HepG2 (cell line): ENCODE data around the gene GALK2. TPM values are rescaled to one million over a fixed set of nuclear protein-coding genes. Genes with fewer than 3 reads are reported as not detected.

Source experiments
- ATAC-seq: fragments of 200-7000 bp; cut with Tn5 transposase; 3 replicates; pipeline ENCODE4 v1.9.1; 2020; ENCODE audit warnings: mild to moderate bottlenecking, moderate library complexity
- BruUV-seq: library from RNA; stranded (reverse); fragments of 400-500 nt; replicated peaks from 2 replicates; lab custom pipeline; 2021; lab: Mats Ljungman, UMichigan
- CTCF ChIA-PET: fragments of 300-600 bp; formaldehyde crosslinking; extraction: SDS; loops from one replicate; lab custom pipeline; 2021; ENCODE audit warnings: low total read pairs, inconsistent platforms, low intra/inter-chr PET ratio; lab: Yijun Ruan, JAX
- POLR2A ChIA-PET: fragments of 350-600 bp; sonication (Branson Sonifier 250); formaldehyde crosslinking; loops from one replicate; lab custom pipeline; 2020; ENCODE audit warnings: antibody characterized with exemption, inconsistent platforms; lab: Yijun Ruan, JAX
- DNase-seq: peaks from one replicate; pipeline ENCODE4 v3.0.0-alpha.2; 2015; ENCODE audit warnings: low spot score
- FAIRE-seq: peaks from 3 replicates; lab custom pipeline; 2011; peaks lifted over from hg19 to GRCh38; lab: Jason Lieb, UNC
- H2AFZ ChIP-seq: one replicate; pipeline ENCODE4 v1.6.1; 2011; ENCODE audit warnings: low read length, inconsistent platforms
- H3K27ac ChIP-seq: fragments of 300-600 bp; 3 replicates; pipeline ENCODE4 v1.8.0; 2011; ENCODE audit warnings: mixed run types, mild to moderate bottlenecking, mixed read lengths, low read length, inconsistent platforms; ENCODE audit not compliant: insufficient read depth; ENCODE audit errors: extremely low read length
- H3K27me3 ChIP-seq, 2 experiments: fragments of 200-600 bp in 1 of 2; 2 replicates in 1 of 2; 3 replicates in 1 of 2; pipeline versions ENCODE4 v1.6.0 to v1.8.0; 2011; ENCODE audit warnings: low read length in 2 of 2, mild to moderate bottlenecking in 2 of 2, moderate library complexity in 2 of 2, inconsistent platforms in 1 of 2; ENCODE audit not compliant: insufficient read depth in 2 of 2, control insufficient read depth in 1 of 2
- H3K36me3 ChIP-seq, 2 experiments: fragments of 200-600 bp in 1 of 2; replicated peaks in 1 of 2; 2 replicates in 1 of 2; 3 replicates in 1 of 2; pipeline versions ENCODE4 v1.5.1 to v1.8.0; 2011; ENCODE audit warnings: low read length in 2 of 2, inconsistent platforms in 1 of 2; ENCODE audit not compliant: insufficient read depth in 2 of 2, control insufficient read depth in 1 of 2
- H3K4me1 ChIP-seq: 2 replicates; pipeline ENCODE4 v1.5.1; 2012; ENCODE audit warnings: low read length, inconsistent platforms; ENCODE audit not compliant: insufficient read depth
- H3K4me2 ChIP-seq: 2 replicates; pipeline ENCODE4 v1.6.0; 2011; ENCODE audit warnings: low read depth, low read length, inconsistent platforms
- H3K4me3 ChIP-seq, 3 experiments: fragments of 200-600 bp in 1 of 3; sonication (generic), shearing (Covaris generic) in 1 of 3; replicated peaks in 1 of 3; 2 replicates each; pipeline ENCODE4 v1.5.1; 2011 to 2016; ENCODE audit warnings: low read length in 3 of 3, inconsistent platforms in 2 of 3, low read depth in 2 of 3, mild to moderate bottlenecking in 2 of 3, control low read depth in 1 of 3, mixed read lengths in 1 of 3; ENCODE audit not compliant: insufficient read depth in 1 of 3
- H3K79me2 ChIP-seq: one replicate; pipeline ENCODE4 v1.6.1; 2011; ENCODE audit warnings: low read length, inconsistent platforms; ENCODE audit not compliant: insufficient read depth
- H3K9ac ChIP-seq: 2 replicates; pipeline ENCODE4 v1.6.0; 2011; ENCODE audit warnings: mild to moderate bottlenecking, low read depth, low read length, inconsistent platforms; ENCODE audit not compliant: insufficient read depth
- H3K9me3 ChIP-seq: 2 replicates; pipeline ENCODE4 v1.5.1; 2012; ENCODE audit warnings: mild to moderate bottlenecking, low read length
- H4K20me1 ChIP-seq: 2 replicates; pipeline ENCODE4 v1.6.0; 2011; ENCODE audit warnings: inconsistent platforms, mild to moderate bottlenecking, low read length, moderate library complexity; ENCODE audit not compliant: insufficient read depth
- FOXA3 ChIP-seq: IDR thresholded peaks from 2 replicates; pipeline ENCODE4 v1.6.1; 2016; ENCODE audit warnings: missing genetic modification reagents, missing compliant biosample characterization
- GATA4 ChIP-seq: sonication (generic); IDR thresholded peaks from 2 replicates; pipeline ENCODE4 v1.6.1; 2016; ENCODE audit warnings: antibody characterized with exemption, low read depth, borderline replicate concordance
- GATAD1 ChIP-seq: IDR thresholded peaks from 2 replicates; pipeline ENCODE4 v1.6.1; 2016; ENCODE audit warnings: missing genetic modification reagents, missing compliant biosample characterization
- HNF4G ChIP-seq, 2 experiments: sonication (generic) in 1 of 2; formaldehyde crosslinking in 1 of 2; IDR thresholded peaks; 2 replicates each; pipeline versions ENCODE4 v1.4.0 to v1.6.1; 2011 to 2020; ENCODE audit warnings: borderline replicate concordance in 2 of 2, low read depth in 2 of 2, mild to moderate bottlenecking in 2 of 2, low read length in 1 of 2, missing genetic modification reagents in 1 of 2, moderate library complexity in 1 of 2
- KLF9 ChIP-seq: IDR thresholded peaks from 2 replicates; pipeline ENCODE4 v1.6.1; 2016; ENCODE audit warnings: low read depth
- LCORL ChIP-seq, 2 experiments: fragments of 450-650 bp in 1 of 2; sonication (generic) in 1 of 2; formaldehyde crosslinking in 1 of 2; IDR thresholded peaks; 2 replicates each; pipeline versions ENCODE4 v1.5.0 to v1.6.1; 2017 to 2020; ENCODE audit warnings: antibody characterized with exemption in 1 of 2, missing genetic modification reagents in 1 of 2
- MAFF ChIP-seq: IDR thresholded peaks from 2 replicates; pipeline ENCODE4 v1.6.1; 2011; ENCODE audit warnings: low read depth, low read length, improper control_type of control experiment
- RNF2 ChIP-seq: fragments of 450-650 bp; conservative IDR thresholded peaks from 2 replicates; pipeline ENCODE4 v1.6.1; 2016; ENCODE audit warnings: low read depth
- SMC3 ChIP-seq: IDR thresholded peaks from 2 replicates; pipeline ENCODE4 v1.6.1; 2011; ENCODE audit warnings: low read length, improper control_type of control experiment
- ZNF121 ChIP-seq: sonication (generic); formaldehyde crosslinking; IDR thresholded peaks from 2 replicates; pipeline ENCODE4 v1.5.0; 2020; ENCODE audit warnings: mild to moderate bottlenecking, missing genetic modification reagents
- ZNF235 ChIP-seq: sonication (generic); formaldehyde crosslinking; IDR thresholded peaks from 2 replicates; pipeline ENCODE4 v1.8.1; 2023; ENCODE audit warnings: mild to moderate bottlenecking, missing genetic modification reagents, borderline replicate concordance
- ZNF264 ChIP-seq: sonication (generic); formaldehyde crosslinking; IDR thresholded peaks from 2 replicates; pipeline ENCODE4 v1.4.0; 2020; ENCODE audit warnings: missing genetic modification reagents
- ZNF670 ChIP-seq: sonication (generic); formaldehyde crosslinking; IDR thresholded peaks from 2 replicates; pipeline ENCODE4 v1.8.0; 2022; ENCODE audit warnings: mild to moderate bottlenecking, missing genetic modification reagents, borderline replicate concordance
- WGBS: methylation state at CpG from one replicate; pipeline ENCODE4 v1.1.6; 2017; ENCODE audit warnings: low lambda C conversion rate; 5-methylcytosine and 5-hydroxymethylcytosine counted together
- in situ Hi-C: cut with HindIII; loops from 2 replicates; pipeline ENCODE4 v1.10.0; 2017; ENCODE audit warnings: low pct_unique_long_range_greater_than_20kb; ENCODE audit not compliant: extremely low pct_ligation_motif_present
- intact Hi-C: fragments of 100-400 bp; cut with micrococcal nuclease; formaldehyde crosslinking; loops from one replicate; pipeline ENCODE4 v1.10.0; 2022; ENCODE audit not compliant: unreplicated experiment
- polyA plus RNA-seq, 8 experiments: library from polyadenylated mRNA; depleted of rRNA in 3 of 8; stranded (reverse) in 7 of 8; unstranded in 1 of 8; fragments of >200 nt; fragmentation: Illumina TruSeq in 4 of 8; extraction: Trizol in 4 of 8; gene quantifications; 2 replicates each; pipeline versions ENCODE4 v1.2.1 to v1.2.3, GENCODE V29; 2011 to 2016; ENCODE audit warnings: low read depth in 4 of 8, missing spikeins in 1 of 8, mixed read lengths in 1 of 8; ENCODE audit not compliant: insufficient read depth in 1 of 8
- total RNA-seq, 5 experiments: library from RNA; depleted of rRNA; stranded (reverse); fragments of >200 nt; fragmentation: Illumina TruSeq; extraction: Trizol; gene quantifications; 2 replicates each; pipeline ENCODE4 v1.2.3, GENCODE V29; 2016; ENCODE audit warnings: low read depth in 1 of 5
- TF ChIP-seq, protein P1 (sequence below), 2 experiments: sonication (generic) in 1 of 2; formaldehyde crosslinking in 1 of 2; IDR thresholded peaks; 2 replicates each; pipeline versions ENCODE4 v1.4.0 to v1.6.1; 2018 to 2020; ENCODE audit warnings: missing genetic modification reagents in 2 of 2, borderline replicate concordance in 1 of 2, low read depth in 1 of 2, mild to moderate bottlenecking in 1 of 2, missing biosample characterization in 1 of 2
- TF ChIP-seq, protein P2 (sequence below): sonication (generic); formaldehyde crosslinking; IDR thresholded peaks from 2 replicates; pipeline ENCODE4 v1.5.1; 2020; ENCODE audit warnings: mild to moderate bottlenecking, missing genetic modification reagents, moderate library complexity
- TF ChIP-seq, protein P3 (sequence below): fragments of 450-650 bp; IDR thresholded peaks from 2 replicates; pipeline ENCODE4 v1.6.1; 2016

GALK2 gene
- total and polyA plus RNA-seq, 2 of the 13 experiments (the other 11 are each of a cell fraction or from before 2014, with no cell fraction given): 17.6 to 32.8 TPM

DNA sequence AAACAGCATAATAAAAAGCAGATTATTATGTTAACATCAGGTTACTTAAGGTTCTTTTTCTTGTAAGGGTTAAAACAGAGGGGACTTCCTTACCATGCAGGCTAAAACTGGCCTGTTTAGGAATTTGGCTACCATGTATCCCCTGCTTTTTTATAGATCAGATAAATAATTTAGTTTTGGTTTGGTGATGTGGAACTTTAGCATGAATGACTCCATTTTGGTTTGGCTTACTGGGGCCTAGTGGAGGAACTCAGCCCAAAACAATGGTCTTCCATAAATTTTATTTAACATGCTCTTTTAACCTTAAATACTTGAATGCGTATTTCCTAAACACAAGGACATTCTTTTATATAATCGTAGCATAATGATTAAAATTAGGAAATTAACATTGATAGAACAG, 18.9 kb downstream of the GALK2 start (continued):
- TF ChIP-seq, protein P1, sequence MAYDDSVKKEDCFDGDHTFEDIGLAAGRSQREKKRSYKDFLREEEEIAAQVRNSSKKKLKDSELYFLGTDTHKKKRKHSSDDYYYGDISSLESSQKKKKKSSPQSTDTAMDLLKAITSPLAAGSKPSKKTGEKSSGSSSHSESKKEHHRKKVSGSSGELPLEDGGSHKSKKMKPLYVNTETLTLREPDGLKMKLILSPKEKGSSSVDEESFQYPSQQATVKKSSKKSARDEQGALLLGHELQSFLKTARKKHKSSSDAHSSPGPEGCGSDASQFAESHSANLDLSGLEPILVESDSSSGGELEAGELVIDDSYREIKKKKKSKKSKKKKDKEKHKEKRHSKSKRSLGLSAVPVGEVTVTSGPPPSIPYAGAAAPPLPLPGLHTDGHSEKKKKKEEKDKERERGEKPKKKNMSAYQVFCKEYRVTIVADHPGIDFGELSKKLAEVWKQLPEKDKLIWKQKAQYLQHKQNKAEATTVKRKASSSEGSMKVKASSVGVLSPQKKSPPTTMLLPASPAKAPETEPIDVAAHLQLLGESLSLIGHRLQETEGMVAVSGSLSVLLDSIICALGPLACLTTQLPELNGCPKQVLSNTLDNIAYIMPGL (CRISPR knock-in tag; IDR thresholded peaks at IDR 0.05; ENCODE audit: borderline replicate concordance in 1 of 2, low read depth in 1 of 2): no peak
- TF ChIP-seq RNF2: no peak
- TF ChIP-seq KLF9: no peak
- TF ChIP-seq, protein P2, sequence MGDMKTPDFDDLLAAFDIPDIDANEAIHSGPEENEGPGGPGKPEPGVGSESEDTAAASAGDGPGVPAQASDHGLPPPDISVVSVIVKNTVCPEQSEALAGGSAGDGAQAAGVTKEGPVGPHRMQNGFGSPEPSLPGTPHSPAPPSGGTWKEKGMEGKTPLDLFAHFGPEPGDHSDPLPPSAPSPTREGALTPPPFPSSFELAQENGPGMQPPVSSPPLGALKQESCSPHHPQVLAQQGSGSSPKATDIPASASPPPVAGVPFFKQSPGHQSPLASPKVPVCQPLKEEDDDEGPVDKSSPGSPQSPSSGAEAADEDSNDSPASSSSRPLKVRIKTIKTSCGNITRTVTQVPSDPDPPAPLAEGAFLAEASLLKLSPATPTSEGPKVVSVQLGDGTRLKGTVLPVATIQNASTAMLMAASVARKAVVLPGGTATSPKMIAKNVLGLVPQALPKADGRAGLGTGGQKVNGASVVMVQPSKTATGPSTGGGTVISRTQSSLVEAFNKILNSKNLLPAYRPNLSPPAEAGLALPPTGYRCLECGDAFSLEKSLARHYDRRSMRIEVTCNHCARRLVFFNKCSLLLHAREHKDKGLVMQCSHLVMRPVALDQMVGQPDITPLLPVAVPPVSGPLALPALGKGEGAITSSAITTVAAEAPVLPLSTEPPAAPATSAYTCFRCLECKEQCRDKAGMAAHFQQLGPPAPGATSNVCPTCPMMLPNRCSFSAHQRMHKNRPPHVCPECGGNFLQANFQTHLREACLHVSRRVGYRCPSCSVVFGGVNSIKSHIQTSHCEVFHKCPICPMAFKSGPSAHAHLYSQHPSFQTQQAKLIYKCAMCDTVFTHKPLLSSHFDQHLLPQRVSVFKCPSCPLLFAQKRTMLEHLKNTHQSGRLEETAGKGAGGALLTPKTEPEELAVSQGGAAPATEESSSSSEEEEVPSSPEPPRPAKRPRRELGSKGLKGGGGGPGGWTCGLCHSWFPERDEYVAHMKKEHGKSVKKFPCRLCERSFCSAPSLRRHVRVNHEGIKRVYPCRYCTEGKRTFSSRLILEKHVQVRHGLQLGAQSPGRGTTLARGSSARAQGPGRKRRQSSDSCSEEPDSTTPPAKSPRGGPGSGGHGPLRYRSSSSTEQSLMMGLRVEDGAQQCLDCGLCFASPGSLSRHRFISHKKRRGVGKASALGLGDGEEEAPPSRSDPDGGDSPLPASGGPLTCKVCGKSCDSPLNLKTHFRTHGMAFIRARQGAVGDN (CRISPR knock-in tag): no peak
- TF ChIP-seq ZNF264 (CRISPR knock-in tag): no peak
- TF ChIP-seq GATAD1: no peak
- TF ChIP-seq FOXA3 (CRISPR knock-in tag): no peak
- TF ChIP-seq ZNF670 (CRISPR knock-in tag): no peak

DNA sequence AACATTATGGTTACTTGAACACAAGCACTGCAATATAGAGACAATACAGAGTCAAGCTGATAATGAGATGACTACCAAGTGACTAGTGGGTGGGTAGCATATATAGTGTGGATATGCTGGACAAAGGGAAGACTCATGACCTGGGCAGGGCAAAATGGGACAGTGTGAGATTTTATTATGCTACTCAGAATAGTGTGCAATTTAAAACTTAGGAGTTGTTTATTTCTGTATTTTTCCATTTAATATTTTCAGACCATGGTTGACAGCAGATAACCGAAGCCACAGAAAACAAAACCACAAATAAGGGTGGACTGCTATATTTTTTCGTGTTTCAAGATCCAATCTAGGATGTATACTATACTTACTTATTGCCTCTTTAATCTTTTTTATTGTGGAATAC, 19.6 kb downstream of the GALK2 start:
- WGBS: 96% methylated on average over 2 of the region's 2 CpGs
- FAIRE-seq (no peak), DNase-seq (no peak), ATAC-seq (no peak)
- no peaks in the 10 kb centered on the region for H3K9me3 ChIP-seq
- TF ChIP-seq, protein P3, sequence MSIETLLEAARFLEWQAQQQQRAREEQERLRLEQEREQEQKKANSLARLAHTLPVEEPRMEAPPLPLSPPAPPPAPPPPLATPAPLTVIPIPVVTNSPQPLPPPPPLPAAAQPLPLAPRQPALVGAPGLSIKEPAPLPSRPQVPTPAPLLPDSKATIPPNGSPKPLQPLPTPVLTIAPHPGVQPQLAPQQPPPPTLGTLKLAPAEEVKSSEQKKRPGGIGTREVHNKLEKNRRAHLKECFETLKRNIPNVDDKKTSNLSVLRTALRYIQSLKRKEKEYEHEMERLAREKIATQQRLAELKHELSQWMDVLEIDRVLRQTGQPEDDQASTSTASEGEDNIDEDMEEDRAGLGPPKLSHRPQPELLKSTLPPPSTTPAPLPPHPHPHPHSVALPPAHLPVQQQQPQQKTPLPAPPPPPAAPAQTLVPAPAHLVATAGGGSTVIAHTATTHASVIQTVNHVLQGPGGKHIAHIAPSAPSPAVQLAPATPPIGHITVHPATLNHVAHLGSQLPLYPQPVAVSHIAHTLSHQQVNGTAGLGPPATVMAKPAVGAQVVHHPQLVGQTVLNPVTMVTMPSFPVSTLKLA: no peak
- TF ChIP-seq ZNF121 (CRISPR knock-in tag) (no peak), ZNF235 (CRISPR knock-in tag) (no peak), MAFF (no peak), LCORL (IDR thresholded peaks at IDR 0.05) (no peak), LCORL (CRISPR knock-in tag; IDR thresholded peaks at IDR 0.05) (no peak), GATA4 (no peak), HNF4G (IDR thresholded peaks at IDR 0.05; ENCODE audit: borderline replicate concordance, low read depth, low read length) (no peak), HNF4G (CRISPR knock-in tag; IDR thresholded peaks at IDR 0.05; ENCODE audit: borderline replicate concordance, low read depth) (no peak), SMC3 (no peak)
- in situ Hi-C loops: no loop called here
- H3K9ac ChIP-seq: no peak overlapping the region
- no peaks in the 10 kb centered on the region for H4K20me1 ChIP-seq
- H3K27ac ChIP-seq: no peak overlapping the region
- no peak overlapping the region for H2AFZ ChIP-seq
- H3K4me2 ChIP-seq: no peak overlapping the region
- no peaks in the 10 kb centered on the region for H3K27me3 ChIP-seq
- no peaks in the 10 kb centered on the region for H3K4me1 ChIP-seq
- no peak overlapping the region for H3K4me3 ChIP-seq
- no TSS peak for BruUV-seq
- H3K36me3 ChIP-seq: no peaks in the 10 kb centered on the region; a peak in 2 of 5 replicates
- no peaks in the 10 kb centered on the region for H3K79me2 ChIP-seq
- intact Hi-C loops: no loop called here
- ChIA-PET CTCF (no interaction called here), POLR2A (no interaction called here)
